HepG2 (cell line): Measurements from ENCODE around the gene SGMS1. TPM values are rescaled to one million over a fixed set of nuclear protein-coding genes. Genes with fewer than 3 reads are reported as not detected.
A peak's percentile ranks its signal among the peaks of the same experiment; 100 is the strongest.

Source experiments
- ATRX ChIP-seq: sonication (generic); formaldehyde crosslinking; IDR thresholded peaks from 2 replicates; pipeline ENCODE4 v1.4.0; 2020; ENCODE audit warnings: missing genetic modification reagents, borderline replicate concordance
- CC2D1A ChIP-seq: sonication (generic); formaldehyde crosslinking; IDR thresholded peaks from 2 replicates; pipeline ENCODE4 v1.8.1; 2023; ENCODE audit warnings: mild to moderate bottlenecking, missing genetic modification reagents
- CHD2 ChIP-seq: IDR thresholded peaks from 2 replicates; pipeline ENCODE4 v1.6.1; 2011; ENCODE audit warnings: low read depth, low read length, improper control_type of control experiment
- CREB1 ChIP-seq, 2 experiments: fragments of 450-650 bp in 1 of 2; IDR thresholded peaks; 2 replicates each; pipeline ENCODE4 v1.6.1; 2016 to 2017; ENCODE audit warnings: control low read depth in 1 of 2, mild to moderate bottlenecking in 1 of 2, missing compliant biosample characterization in 1 of 2, missing genetic modification characterization in 1 of 2
- CSRNP1 ChIP-seq: sonication (generic); formaldehyde crosslinking; IDR thresholded peaks from 2 replicates; pipeline ENCODE4 v1.8.1; 2023; ENCODE audit warnings: mild to moderate bottlenecking, missing genetic modification reagents
- HBP1 ChIP-seq: IDR thresholded peaks from 2 replicates; pipeline ENCODE4 v1.6.1; 2016; ENCODE audit warnings: low read depth, control low read depth
- HOXA5 ChIP-seq: sonication (generic); formaldehyde crosslinking; IDR thresholded peaks from 2 replicates; pipeline ENCODE4 v1.4.0; 2020; ENCODE audit warnings: missing genetic modification reagents
- KAT7 ChIP-seq: IDR thresholded peaks from 2 replicates; pipeline ENCODE4 v1.6.1; 2018; ENCODE audit warnings: borderline replicate concordance, missing compliant biosample characterization
- PHF21A ChIP-seq: sonication (generic); formaldehyde crosslinking; IDR thresholded peaks from 2 replicates; pipeline ENCODE4 v1.5.0; 2020; ENCODE audit warnings: mild to moderate bottlenecking, missing genetic modification reagents
- PRDM10 ChIP-seq: sonication (generic); formaldehyde crosslinking; IDR thresholded peaks from 2 replicates; pipeline ENCODE4 v1.4.0; 2020; ENCODE audit warnings: low read depth, missing genetic modification reagents
- PRDM4 ChIP-seq: sonication (generic); formaldehyde crosslinking; IDR thresholded peaks from 2 replicates; pipeline ENCODE4 v1.9.0; 2021; ENCODE audit warnings: missing genetic modification reagents, borderline replicate concordance
- REPIN1 ChIP-seq: sonication (generic); formaldehyde crosslinking; IDR thresholded peaks from 2 replicates; pipeline ENCODE4 v1.8.0; 2022; ENCODE audit warnings: missing genetic modification reagents, low read depth, mild to moderate bottlenecking, borderline replicate concordance
- RXRA ChIP-seq: sonication (generic); formaldehyde crosslinking; IDR thresholded peaks from 2 replicates; pipeline ENCODE4 v1.5.1; 2020; ENCODE audit warnings: missing genetic modification reagents
- SPEN ChIP-seq: sonication (generic); formaldehyde crosslinking; IDR thresholded peaks from 2 replicates; pipeline ENCODE4 v1.5.1; 2020; ENCODE audit warnings: low read depth, mild to moderate bottlenecking, missing genetic modification reagents
- TRIM24 ChIP-seq: sonication (generic); formaldehyde crosslinking; IDR thresholded peaks from 2 replicates; pipeline ENCODE4 v1.8.0; 2022; ENCODE audit warnings: mild to moderate bottlenecking, missing genetic modification reagents
- ZNF282 ChIP-seq: fragments of 450-650 bp; IDR thresholded peaks from 2 replicates; pipeline ENCODE4 v1.6.1; 2018; ENCODE audit not compliant: partially characterized antibody
- ZNF317 ChIP-seq: sonication (generic); formaldehyde crosslinking; IDR thresholded peaks from 2 replicates; pipeline ENCODE4 v1.5.0; 2020; ENCODE audit warnings: mild to moderate bottlenecking, missing genetic modification reagents
- ZSCAN12 ChIP-seq: sonication (generic); formaldehyde crosslinking; IDR thresholded peaks from 2 replicates; pipeline ENCODE4 v1.9.0; 2021; ENCODE audit warnings: mild to moderate bottlenecking, missing genetic modification reagents
- polyA plus RNA-seq, 8 experiments: library from polyadenylated mRNA; depleted of rRNA in 3 of 8; stranded (reverse) in 7 of 8; unstranded in 1 of 8; fragments of >200 nt; fragmentation: Illumina TruSeq in 4 of 8; extraction: Trizol in 4 of 8; gene quantifications; 2 replicates each; pipeline versions ENCODE4 v1.2.1 to v1.2.3, GENCODE V29; 2011 to 2016; ENCODE audit warnings: low read depth in 4 of 8, missing spikeins in 1 of 8, mixed read lengths in 1 of 8; ENCODE audit not compliant: insufficient read depth in 1 of 8
- total RNA-seq, 5 experiments: library from RNA; depleted of rRNA; stranded (reverse); fragments of >200 nt; fragmentation: Illumina TruSeq; extraction: Trizol; gene quantifications; 2 replicates each; pipeline ENCODE4 v1.2.3, GENCODE V29; 2016; ENCODE audit warnings: low read depth in 1 of 5

SGMS1 gene
- total and polyA plus RNA-seq, 2 of the 13 experiments (the other 11 are each of a cell fraction or from before 2014, with no cell fraction given), result 6.5 to 15.1 TPM

- peak; percentile 18 for TF ChIP-seq PHF21A (CRISPR knock-in tag)
- no peak; the same call in 1 of the 2 replicates for TF ChIP-seq ZSCAN12 (CRISPR knock-in tag)
- TF ChIP-seq PRDM4 (CRISPR knock-in tag), result no peak
- no peak for TF ChIP-seq ZNF282
- TF ChIP-seq CHD2, result no peak
- TF ChIP-seq PRDM10, result no peak
- TF ChIP-seq CREB1 (IDR thresholded peaks at IDR 0.05), result no peak
- TF ChIP-seq CREB1 (CRISPR knock-in tag; IDR thresholded peaks at IDR 0.05), result no peak
- TF ChIP-seq HOXA5 (CRISPR knock-in tag), result no peak
- peak; percentile 1; the same call in 1 of the 2 replicates for TF ChIP-seq ZNF317
- TF ChIP-seq ATRX (CRISPR knock-in tag), result no peak
- TF ChIP-seq REPIN1 (CRISPR knock-in tag), result peak; percentile 21; the same call in 1 of the 2 replicates
- TF ChIP-seq RXRA (CRISPR knock-in tag), result no peak
- no peak for TF ChIP-seq TRIM24 (CRISPR knock-in tag)
- TF ChIP-seq CSRNP1 (CRISPR knock-in tag), result no peak
- no peak for TF ChIP-seq HBP1 (CRISPR knock-in tag)
- no peak for TF ChIP-seq CC2D1A (CRISPR knock-in tag)
- TF ChIP-seq KAT7 (CRISPR knock-in tag), result no peak
- TF ChIP-seq SPEN (CRISPR knock-in tag), result no peak
Measured at GRCh38 chr10:50623663-50624412, at the start of gene SGMS1 (continued).
